KMS-11 (cell line): ENCODE measurements around the gene MGMT.

Experiments
- H2AFZ ChIP-seq: fragments of 200-600 bp; sonication (generic); 2 replicates; pipeline ENCODE4 v1.6.1; 2016; ENCODE audit warnings: antibody characterized with exemption, mixed run types, low read depth
- H3K27ac ChIP-seq: fragments of 200-600 bp; sonication (generic); 2 replicates; pipeline ENCODE4 v1.6.1; 2016; ENCODE audit warnings: mild to moderate bottlenecking, mixed run types
- H3K27me3 ChIP-seq: fragments of 200-600 bp; sonication (generic); 2 replicates; pipeline ENCODE4 v1.6.1; 2017; ENCODE audit warnings: mild to moderate bottlenecking, low read depth, mixed run types, moderate library complexity; ENCODE audit not compliant: insufficient read depth
- H3K36me3 ChIP-seq: fragments of 200-600 bp; sonication (generic); 2 replicates; pipeline ENCODE4 v1.6.1; 2017; ENCODE audit warnings: mild to moderate bottlenecking, mixed run types; ENCODE audit not compliant: insufficient read depth
- H3K4me1 ChIP-seq: fragments of 200-600 bp; sonication (generic); 2 replicates; pipeline ENCODE4 v1.6.1; 2016; ENCODE audit warnings: mild to moderate bottlenecking, low read depth, mixed run types; ENCODE audit not compliant: poor library complexity, severe bottlenecking
- H3K4me2 ChIP-seq: fragments of 200-600 bp; sonication (generic); 2 replicates; pipeline ENCODE4 v1.7.0; 2016; ENCODE audit warnings: mild to moderate bottlenecking, mixed run types
- H3K4me3 ChIP-seq: fragments of 200-600 bp; sonication (generic); IDR thresholded peaks from 2 replicates; pipeline ENCODE4 v1.6.1; 2017; ENCODE audit warnings: low read depth, low read length, mixed read lengths; ENCODE audit not compliant: insufficient read depth
- H3K79me2 ChIP-seq: fragments of 200-600 bp; sonication (generic); 2 replicates; pipeline ENCODE4 v1.6.1; 2016; ENCODE audit warnings: low read depth, mixed run types; ENCODE audit not compliant: insufficient read depth
- H3K9ac ChIP-seq: fragments of 200-600 bp; sonication (generic); 2 replicates; pipeline ENCODE4 v1.6.1; 2016; ENCODE audit warnings: mild to moderate bottlenecking, mixed run types
- H4K20me1 ChIP-seq: fragments of 200-600 bp; sonication (generic); 2 replicates; pipeline ENCODE4 v1.6.1; 2016; ENCODE audit warnings: mild to moderate bottlenecking, mixed run types; ENCODE audit not compliant: insufficient read depth
- CTCF ChIP-seq: fragments of 200-600 bp; sonication (generic); conservative IDR thresholded peaks from 2 replicates; pipeline ENCODE4 v1.6.1; 2017; ENCODE audit warnings: low read depth, mild to moderate bottlenecking, antibody characterized with exemption, low read length, moderate library complexity, mixed read lengths

The MGMT gene

GRCh38 chr10:129450391-129450790, 16.6 kb upstream of the MGMT start:
- no peaks in the 10 kb centered on the region for H3K4me1 ChIP-seq
- H3K9ac ChIP-seq, result no peak overlapping the region
- no peak overlapping the region for H3K4me3 ChIP-seq
- H3K79me2 ChIP-seq, result no peaks in the 10 kb centered on the region
- no peak overlapping the region for H3K4me2 ChIP-seq
- H3K36me3 ChIP-seq, result no peaks in the 10 kb centered on the region
- no peak overlapping the region for H3K27ac ChIP-seq
- H3K27me3 ChIP-seq, result no peaks in the 10 kb centered on the region
- no peak overlapping the region for H2AFZ ChIP-seq
- TF ChIP-seq CTCF, result no peak
- no peaks in the 10 kb centered on the region for H4K20me1 ChIP-seq

- Histone ChIP-seq H3K27ac (no peak overlapping the region), H3K27me3 (no peaks in the 10 kb centered on the region), H3K4me2 (no peak overlapping the region), H3K9ac (no peak overlapping the region), H3K4me1 (no peaks in the 10 kb centered on the region), H3K36me3 (no peaks in the 10 kb centered on the region), H2AFZ (no peak overlapping the region), H3K4me3 (no peak overlapping the region), H4K20me1 (no peaks in the 10 kb centered on the region), H3K79me2 (no peaks in the 10 kb centered on the region)
- no peak for TF ChIP-seq CTCF
These were observed 11.4 kb upstream of the MGMT start for GRCh38 chr10:129455625-129456024.

GRCh38 chr10:129459762-129460539, 7.1 kb upstream of the MGMT start:
- Histone ChIP-seq H3K36me3 (no peaks in the 10 kb centered on the region), H4K20me1 (no peaks in the 10 kb centered on the region), H3K4me2 (no peak overlapping the region), H3K27ac (no peak overlapping the region), H3K79me2 (no peaks in the 10 kb centered on the region), H3K4me3 (no peak overlapping the region), H2AFZ (no peak overlapping the region), H3K9ac (no peak overlapping the region), H3K4me1 (no peaks in the 10 kb centered on the region), H3K27me3 (no peaks in the 10 kb centered on the region)
- TF ChIP-seq CTCF, result no peak

- Histone ChIP-seq H3K36me3 (no peaks in the 10 kb centered on the region), H3K9ac (no peak overlapping the region), H3K27me3 (no peaks in the 10 kb centered on the region), H2AFZ (no peak overlapping the region), H3K4me2 (no peak overlapping the region), H3K4me3 (no peak overlapping the region), H3K4me1 (peaks cover 4% of the 10 kb centered on the region), H3K79me2 (no peaks in the 10 kb centered on the region), H3K27ac (no peak overlapping the region), H4K20me1 (no peaks in the 10 kb centered on the region)
- no peak for TF ChIP-seq CTCF
These were observed 4.7 kb upstream of the MGMT start for GRCh38 chr10:129462257-129462795.
